Left forelimb (tissue), 1 donor: ENCODE data around the gene ARHGEF17.

Experiments
- DNase-seq: peaks from one replicate; pipeline ENCODE4 v3.0.0-alpha.2; 2018; ENCODE audit warnings: low spot score

The ARHGEF17 gene

GRCh38 chr11:73406619-73407018 is 98.5 kb downstream of the ARHGEF17 start:
- DNase-seq, result no peak

- DNase-seq, result no peak
Observed at GRCh38 chr11:73409431-73409830, 101.4 kb downstream of the ARHGEF17 start.

GRCh38 chr11:73410627-73411026 is 102.6 kb downstream of the ARHGEF17 start:
- DNase-seq, result no peak

GRCh38 chr11:73411031-73411430 is 103.0 kb downstream of the ARHGEF17 start:
- DNase-seq, result no peak

GRCh38 chr11:73412308-73412707 is 104.2 kb downstream of the ARHGEF17 start:
- no peak for DNase-seq

GRCh38 chr11:73413256-73413655 is 105.2 kb downstream of the ARHGEF17 start:
- DNase-seq, result no peak

- no peak for DNase-seq
Observed at GRCh38 chr11:73414977-73415651, 107.0 kb downstream of the ARHGEF17 start.

- no peak for DNase-seq
Observed at GRCh38 chr11:73415854-73416615, 108.0 kb downstream of the ARHGEF17 start.

GRCh38 chr11:73416786-73417185 is 108.7 kb downstream of the ARHGEF17 start:
- no peak for DNase-seq
